Measurements from ENCODE around the gene TBC1D30. TPM values are rescaled to one million over a fixed set of nuclear protein-coding genes. Genes with fewer than 3 reads are reported as not detected.

Gene TBC1D30
- total RNA-seq, 1 donor from 2014 or later: 53.0 TPM

GRCh38 chr12:64781280-64782190, 42.9 kb upstream of the TBC1D30 start:
- Histone ChIP-seq H3K27me3 (no peaks in the 10 kb centered on the region), H3K36me3 (no peaks in the 10 kb centered on the region), H3K27ac (no peak overlapping the region), H3K9me3 (no peaks in the 10 kb centered on the region), H3K4me1 (peaks cover 0 to 9% of the 10 kb centered on the region in 2 donors), H3K4me3 (peak overlapping the region; percentile 66 to 71)
- intact Hi-C loops (cut with DNase I): no loop called here
- DNase-seq (ENCODE audit: low spot score in 2 of 2): no peak
- TF ChIP-seq CTCF (IDR thresholded peaks at IDR 0.05): no peak

- no peak for TF ChIP-seq CTCF (IDR thresholded peaks at IDR 0.05)
- peaks cover 0 to 9% of the 10 kb centered on the region in 2 donors for H3K4me1 ChIP-seq
- no peak overlapping the region for H3K27ac ChIP-seq
- peak overlapping the region; percentile 66 to 71 for H3K4me3 ChIP-seq
- intact Hi-C loops (cut with DNase I): no loop called here
- DNase-seq (ENCODE audit: low spot score in 2 of 2): no peak
- no peaks in the 10 kb centered on the region for H3K27me3 ChIP-seq
- no peaks in the 10 kb centered on the region for H3K9me3 ChIP-seq
- no peaks in the 10 kb centered on the region for H3K36me3 ChIP-seq
Observed at GRCh38 chr12:64782191-64782876, 42.1 kb upstream of the TBC1D30 start.

- peaks cover 0 to 9% of the 10 kb centered on the region in 2 donors for H3K4me1 ChIP-seq
- H3K27me3 ChIP-seq: no peaks in the 10 kb centered on the region
- intact Hi-C loops (cut with DNase I): no loop called here
- H3K9me3 ChIP-seq: no peaks in the 10 kb centered on the region
- H3K27ac ChIP-seq: no peak overlapping the region
- no peak for TF ChIP-seq CTCF (IDR thresholded peaks at IDR 0.05)
- H3K36me3 ChIP-seq: no peaks in the 10 kb centered on the region
- DNase-seq (ENCODE audit: low spot score in 2 of 2): no peak
- H3K4me3 ChIP-seq: no peak overlapping the region
Observed at GRCh38 chr12:64785838-64786237, 38.6 kb upstream of the TBC1D30 start.

- intact Hi-C loops (cut with DNase I): no loop called here
- no peaks in the 10 kb centered on the region for H3K36me3 ChIP-seq
- no peaks in the 10 kb centered on the region for H3K9me3 ChIP-seq
- no peak for DNase-seq (ENCODE audit: low spot score in 2 of 2)
- TF ChIP-seq CTCF (IDR thresholded peaks at IDR 0.05): no peak
- H3K27ac ChIP-seq: no peak overlapping the region
- H3K27me3 ChIP-seq: no peaks in the 10 kb centered on the region
- H3K4me1 ChIP-seq: no peaks in the 10 kb centered on the region
- no peak overlapping the region for H3K4me3 ChIP-seq
Observed at GRCh38 chr12:64790166-64790565, 34.3 kb upstream of the TBC1D30 start.

- no peaks in the 10 kb centered on the region for H3K9me3 ChIP-seq
Observed at GRCh38 chr12:64791036-64791435, 33.4 kb upstream of the TBC1D30 start.

More at GRCh38 chr12:64791036-64791435, 33.4 kb upstream of the TBC1D30 start:
- no peaks in the 10 kb centered on the region for H3K4me1 ChIP-seq
- no peak overlapping the region for H3K27ac ChIP-seq
- no peak for TF ChIP-seq CTCF (IDR thresholded peaks at IDR 0.05)
- no peak overlapping the region for H3K4me3 ChIP-seq
- H3K36me3 ChIP-seq: no peaks in the 10 kb centered on the region
- intact Hi-C loops (cut with DNase I): no loop called here
- no peak for DNase-seq (ENCODE audit: low spot score in 2 of 2)
- H3K27me3 ChIP-seq: no peaks in the 10 kb centered on the region
